SK-N-SH (cell line): Measurements from ENCODE around the gene PLCH1. TPM values are rescaled to one million over a fixed set of nuclear protein-coding genes. Genes with fewer than 3 reads are reported as not detected.

ENCODE experiments used
- CTCF ChIA-PET: fragments of 300-600, 350-600 bp; formaldehyde crosslinking; extraction: SDS; loops from one replicate; lab custom pipeline; 2021; lab: Yijun Ruan, JAX
- POLR2A ChIA-PET: fragments of 350-600 bp; sonication (Branson Sonifier 250); formaldehyde crosslinking; extraction: SDS; loops from one replicate; lab custom pipeline; 2020; ENCODE audit warnings: antibody characterized with exemption, inconsistent platforms; lab: Yijun Ruan, JAX
- DNase-seq: peaks from one replicate; pipeline ENCODE4 v3.0.0; 2012
- H2AFZ ChIP-seq: fragments of 200-600 bp; sonication (generic); 2 replicates; pipeline ENCODE4 v1.8.1; 2016; ENCODE audit warnings: antibody characterized with exemption, mild to moderate bottlenecking, low read depth
- H3F3A ChIP-seq: fragments of 200-600 bp; sonication (generic); replicated peaks from 2 replicates; pipeline ENCODE3; 2016; ENCODE audit warnings: antibody characterized with exemption, mild to moderate bottlenecking; ENCODE audit not compliant: insufficient read depth
- H3K27ac ChIP-seq, 2 experiments: fragments of 200-500 bp in 1 of 2; fragments of 200-600 bp in 1 of 2; sonication (Bioruptor generic) in 1 of 2; sonication (generic), shearing (Covaris generic) in 1 of 2; 2 replicates each; pipeline versions ENCODE4 v1.5.1 to v1.6.1; 2014 to 2016; ENCODE audit warnings: low read depth in 2 of 2, inconsistent platforms in 1 of 2, low read length in 1 of 2, mild to moderate bottlenecking in 1 of 2, mixed read lengths in 1 of 2
- H3K27me3 ChIP-seq: fragments of 200-600 bp; sonication (generic), shearing (Covaris generic); 2 replicates; pipeline ENCODE4 v1.6.1; 2016; ENCODE audit warnings: mixed run types; ENCODE audit not compliant: insufficient read depth
- H3K36me3 ChIP-seq, 2 experiments: fragments of 200-500 bp in 1 of 2; fragments of 200-600 bp in 1 of 2; sonication (Bioruptor generic) in 1 of 2; sonication (generic) in 1 of 2; replicated peaks in 1 of 2; 2 replicates each; pipeline versions ENCODE3 to v1.5.1; 2014 to 2016; ENCODE audit warnings: low read length in 1 of 2, mild to moderate bottlenecking in 1 of 2; ENCODE audit not compliant: insufficient read depth in 2 of 2, control insufficient read depth in 1 of 2
- H3K4me1 ChIP-seq, 2 experiments: fragments of 200-500 bp in 1 of 2; fragments of 200-600 bp in 1 of 2; sonication (Bioruptor generic) in 1 of 2; sonication (generic), shearing (Covaris generic) in 1 of 2; 2 replicates each; pipeline versions ENCODE4 v1.5.1 to v1.6.1; 2014 to 2016; ENCODE audit warnings: low read depth in 1 of 2, low read length in 1 of 2, mixed run types in 1 of 2; ENCODE audit not compliant: insufficient read depth in 2 of 2, control insufficient read depth in 1 of 2
- H3K4me2 ChIP-seq: fragments of 200-600 bp; sonication (generic), shearing (Covaris generic); 2 replicates; pipeline ENCODE4 v1.6.1; 2017; ENCODE audit warnings: mixed run types
- H3K4me3 ChIP-seq, 2 experiments: fragments of 200-500 bp in 1 of 2; fragments of 200-600 bp in 1 of 2; sonication (Bioruptor generic) in 1 of 2; sonication (generic), shearing (Covaris generic) in 1 of 2; 2 replicates each; pipeline versions ENCODE4 v1.5.1 to v1.8.1; 2014 to 2016; ENCODE audit warnings: low read depth in 2 of 2, inconsistent platforms in 1 of 2, low read length in 1 of 2, mild to moderate bottlenecking in 1 of 2, mixed read lengths in 1 of 2, moderate library complexity in 1 of 2
- H3K79me2 ChIP-seq: fragments of 200-600 bp; sonication (generic); 2 replicates; pipeline ENCODE4 v1.8.1; 2017; ENCODE audit warnings: mild to moderate bottlenecking; ENCODE audit not compliant: insufficient read depth
- H3K9ac ChIP-seq: fragments of 200-600 bp; sonication (generic); 2 replicates; pipeline ENCODE4 v1.6.1; 2017; ENCODE audit warnings: mixed run types
- H3K9me2 ChIP-seq: fragments of 200-600 bp; sonication (generic); 2 replicates; pipeline ENCODE4 v1.6.1; 2017; ENCODE audit warnings: mixed run types
- H3K9me3 ChIP-seq: fragments of 200-600 bp; sonication (generic); 2 replicates; pipeline ENCODE4 v1.6.1; 2017; ENCODE audit warnings: mixed run types, mild to moderate bottlenecking, moderate library complexity
- H4K20me1 ChIP-seq: fragments of 200-600 bp; sonication (generic); 2 replicates; pipeline ENCODE4 v1.6.1; 2017; ENCODE audit warnings: mild to moderate bottlenecking, mixed run types; ENCODE audit not compliant: insufficient read depth
- CHD2 ChIP-seq: fragments of 150-350 bp; IDR thresholded peaks from 2 replicates; pipeline ENCODE4 v1.6.1; 2018; ENCODE audit warnings: low read length; ENCODE audit not compliant: partially characterized antibody
- ELF1 ChIP-seq: IDR thresholded peaks from 2 replicates; pipeline ENCODE4 v1.4.0; 2012
- EZH2phosphoT487 ChIP-seq: fragments of 200-600 bp; sonication (generic); IDR thresholded peaks from 2 replicates; pipeline ENCODE4 v1.6.1; 2017; ENCODE audit warnings: low read depth, mixed run types, mild to moderate bottlenecking, antibody characterized with exemption, moderate library complexity, borderline replicate concordance
- FOSL2 ChIP-seq: IDR thresholded peaks from 2 replicates; pipeline ENCODE4 v1.4.0; 2012; ENCODE audit warnings: low read depth, mild to moderate bottlenecking, moderate library complexity, borderline replicate concordance
- FOXM1 ChIP-seq: IDR thresholded peaks from 2 replicates; pipeline ENCODE4 v1.4.0; 2012; ENCODE audit warnings: low read depth, mild to moderate bottlenecking
- GATA2 ChIP-seq: sonication (generic); formaldehyde crosslinking; IDR thresholded peaks from 2 replicates; pipeline ENCODE4 v1.5.0; 2020; ENCODE audit warnings: mild to moderate bottlenecking, missing genetic modification reagents
- IRF3 ChIP-seq: fragments of 150-350 bp; IDR thresholded peaks from 2 replicates; pipeline ENCODE4 v1.6.1; 2016; ENCODE audit warnings: mild to moderate bottlenecking, low read depth, low read length
- MAX ChIP-seq: IDR thresholded peaks from 2 replicates; pipeline ENCODE4 v1.4.0; 2012; ENCODE audit warnings: low read depth
- MXI1 ChIP-seq: IDR thresholded peaks from 2 replicates; pipeline ENCODE4 v1.6.1; 2012; ENCODE audit warnings: mild to moderate bottlenecking, low read depth, low read length, improper control_type of control experiment
- NFIC ChIP-seq: IDR thresholded peaks from 2 replicates; pipeline ENCODE4 v1.4.0; 2012; ENCODE audit warnings: borderline replicate concordance
- POLR2AphosphoS5 ChIP-seq: IDR thresholded peaks from 2 replicates; pipeline ENCODE4 v1.6.1; 2012; ENCODE audit warnings: low read depth, low read length
- RCOR1 ChIP-seq: fragments of 150-350 bp; IDR thresholded peaks from 2 replicates; pipeline ENCODE4 v1.6.1; 2017; ENCODE audit warnings: antibody characterized with exemption, low read length
- RXRA ChIP-seq: IDR thresholded peaks from 2 replicates; pipeline ENCODE4 v1.4.0; 2012; ENCODE audit warnings: low read depth, mild to moderate bottlenecking, borderline replicate concordance
- SMC3 ChIP-seq: IDR thresholded peaks from 2 replicates; pipeline ENCODE4 v1.6.1; 2012; ENCODE audit warnings: low read depth, low read length, improper control_type of control experiment
- TAF1 ChIP-seq: IDR thresholded peaks from 2 replicates; pipeline ENCODE4 v1.6.1; 2012; ENCODE audit warnings: low read depth, mild to moderate bottlenecking, low read length, moderate library complexity, borderline replicate concordance
- TEAD4 ChIP-seq: IDR thresholded peaks from 2 replicates; pipeline ENCODE4 v1.4.0; 2012; ENCODE audit warnings: mild to moderate bottlenecking, borderline replicate concordance; ENCODE audit not compliant: insufficient read depth
- YY1 ChIP-seq: IDR thresholded peaks from 2 replicates; pipeline ENCODE4 v1.4.0; 2012; ENCODE audit warnings: low read depth, mild to moderate bottlenecking
- ZBTB33 ChIP-seq: IDR thresholded peaks from 2 replicates; pipeline ENCODE4 v1.4.0; 2012; ENCODE audit warnings: low read depth, borderline replicate concordance
- WGBS: methylation state at CpG from one replicate; pipeline ENCODE4 v1.1.6; 2017; ENCODE audit warnings: low lambda C conversion rate; 5-methylcytosine and 5-hydroxymethylcytosine counted together
- polyA plus RNA-seq, 3 experiments: library from polyadenylated mRNA; depleted of rRNA; stranded (reverse); fragments of >200 nt; gene quantifications; 2 replicates each; pipeline ENCODE4 v1.2.3, GENCODE V29; 2012
- TF ChIP-seq, protein P1 (sequence below): fragments of 150-350 bp; IDR thresholded peaks from 2 replicates; pipeline ENCODE4 v1.6.1; 2017; ENCODE audit warnings: antibody characterized with exemption, low read length, low read depth, borderline replicate concordance
- TF ChIP-seq, protein P2 (sequence below): IDR thresholded peaks from 2 replicates; pipeline ENCODE4 v1.4.0; 2012; ENCODE audit warnings: low read depth, borderline replicate concordance

PLCH1 gene
- polyA plus RNA-seq, 1 of the 3 experiments (the other 2 are of a cell fraction), result 0.26 TPM

- Histone ChIP-seq H3K4me1 (peaks cover 0 to 3% of the 10 kb centered on the region in 2 experiments; a peak in 2 of 4 replicates), H4K20me1 (no peaks in the 10 kb centered on the region), H3K27ac (no peak overlapping the region), H3K27me3 (no peaks in the 10 kb centered on the region), H2AFZ (no peak overlapping the region), H3K36me3 (no peaks in the 10 kb centered on the region), H3K4me2 (no peak overlapping the region), H3F3A (no peaks in the 10 kb centered on the region), H3K9me3 (no peaks in the 10 kb centered on the region), H3K79me2 (no peaks in the 10 kb centered on the region), H3K9me2 (no peaks in the 10 kb centered on the region), H3K4me3 (no peak overlapping the region)
- CTCF ChIA-PET, result interaction anchor here (1.1 to 6.6 kb wide), 6 partner anchors 212 to 381 kb away, joined by 3 to 124 read pairs (median 24); no protein-coding TSS in a partner anchor
- no peak for DNase-seq
- TF ChIP-seq RXRA (no peak), GATA2 (CRISPR knock-in tag) (no peak), MXI1 (no peak), TAF1 (no peak), CHD2 (no peak), FOSL2 (no peak), MAX (no peak), SMC3 (no peak)
- TF ChIP-seq, all 33 proteins: peak for 0
- 94% methylated on average over 6 of the region's 6 CpGs for WGBS
- POLR2A ChIA-PET, result no interaction called here
- H3K9ac ChIP-seq, result no peak overlapping the region
Observed at GRCh38 chr3:155704061-155704460, 40.8 kb downstream of the PLCH1 start.

DNA sequence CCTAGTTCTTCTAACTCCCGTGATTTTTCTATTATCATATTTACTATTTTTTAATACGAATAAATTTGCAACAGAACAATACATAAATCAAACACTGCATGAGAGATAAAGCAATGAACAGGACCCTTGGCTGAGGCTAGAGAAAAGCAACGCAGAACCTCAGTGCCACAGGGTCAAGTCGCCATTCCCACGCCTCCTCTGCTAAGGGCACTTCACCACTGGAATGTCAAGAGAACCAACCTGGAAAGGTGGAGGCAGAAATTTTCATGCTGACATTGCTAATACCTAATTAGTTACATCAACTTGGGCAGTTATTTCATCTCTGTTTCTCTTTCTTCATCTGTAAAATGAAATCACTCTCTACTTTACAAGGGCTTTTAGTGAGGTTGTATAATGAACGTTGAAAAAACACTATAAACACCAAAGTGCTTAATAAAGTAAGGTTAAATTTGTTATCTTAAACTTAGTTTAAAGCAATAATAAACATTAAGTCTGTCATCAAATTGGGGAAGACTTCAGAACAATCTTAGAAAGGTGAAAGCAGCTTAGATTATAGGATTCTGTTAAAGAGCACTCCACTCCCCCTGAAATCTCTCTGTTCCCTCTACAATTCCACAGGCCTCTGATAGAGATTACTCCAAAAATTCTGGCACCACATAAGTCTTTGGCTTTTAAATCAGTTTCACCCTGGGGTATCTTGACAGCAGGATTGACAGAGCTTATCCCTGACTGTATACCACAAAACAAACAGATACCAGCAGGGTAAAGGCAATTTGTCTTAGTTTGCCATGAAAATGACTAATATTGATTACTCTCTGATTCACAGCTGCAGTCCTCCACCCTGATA lies 41.9 kb downstream of the PLCH1 start:
- Histone ChIP-seq H3F3A (no peaks in the 10 kb centered on the region), H3K4me1 (peaks cover 0 to 3% of the 10 kb centered on the region in 2 experiments; a peak in 2 of 4 replicates), H3K36me3 (no peaks in the 10 kb centered on the region), H3K4me3 (no peak overlapping the region), H3K27ac (no peak overlapping the region), H3K27me3 (no peaks in the 10 kb centered on the region), H3K79me2 (no peaks in the 10 kb centered on the region), H3K9me3 (no peaks in the 10 kb centered on the region), H3K9me2 (no peaks in the 10 kb centered on the region), H4K20me1 (no peaks in the 10 kb centered on the region), H3K9ac (no peak overlapping the region), H2AFZ (no peak overlapping the region), H3K4me2 (no peak overlapping the region)
- ChIA-PET POLR2A (no interaction called here), CTCF (interaction anchor here (0.8 to 6.6 kb wide), 30 partner anchors 8 to 380 kb away, joined by 3 to 124 read pairs (median 7); partner anchors contain the start of gene C3orf33)
- WGBS, result 33% methylated on average over 6 of the region's 6 CpGs
- TF ChIP-seq GATA2 (CRISPR knock-in tag) (no peak), IRF3 (no peak), NFIC (no peak), SMC3 (no peak), MAX (no peak), EZH2phosphoT487 (no peak), ZBTB33 (no peak), FOSL2 (no peak), TEAD4 (no peak), ELF1 (no peak), YY1 (no peak), RCOR1 (no peak), POLR2AphosphoS5 (no peak), FOXM1 (no peak)
- TF ChIP-seq, protein P1, sequence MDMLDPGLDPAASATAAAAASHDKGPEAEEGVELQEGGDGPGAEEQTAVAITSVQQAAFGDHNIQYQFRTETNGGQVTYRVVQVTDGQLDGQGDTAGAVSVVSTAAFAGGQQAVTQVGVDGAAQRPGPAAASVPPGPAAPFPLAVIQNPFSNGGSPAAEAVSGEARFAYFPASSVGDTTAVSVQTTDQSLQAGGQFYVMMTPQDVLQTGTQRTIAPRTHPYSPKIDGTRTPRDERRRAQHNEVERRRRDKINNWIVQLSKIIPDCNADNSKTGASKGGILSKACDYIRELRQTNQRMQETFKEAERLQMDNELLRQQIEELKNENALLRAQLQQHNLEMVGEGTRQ, result no peak
- TF ChIP-seq, protein P2, sequence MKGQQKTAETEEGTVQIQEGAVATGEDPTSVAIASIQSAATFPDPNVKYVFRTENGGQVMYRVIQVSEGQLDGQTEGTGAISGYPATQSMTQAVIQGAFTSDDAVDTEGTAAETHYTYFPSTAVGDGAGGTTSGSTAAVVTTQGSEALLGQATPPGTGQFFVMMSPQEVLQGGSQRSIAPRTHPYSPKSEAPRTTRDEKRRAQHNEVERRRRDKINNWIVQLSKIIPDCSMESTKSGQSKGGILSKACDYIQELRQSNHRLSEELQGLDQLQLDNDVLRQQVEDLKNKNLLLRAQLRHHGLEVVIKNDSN, result no peak
- DNase-seq, result no peak
